Stimulated activated CD4-positive, alpha-beta T cell treated with anti-CD3 and anti-CD28 coated beads, Interleukin-2, amount 100 ng/mL, for 24 hours (primary cell): Measurements from ENCODE around the gene OCA2.

Experiments used
- DNase-seq, 2 donors: peaks; one replicate each; pipeline ENCODE4 v3.0.0-alpha.2; 2020

The OCA2 gene

DNA sequence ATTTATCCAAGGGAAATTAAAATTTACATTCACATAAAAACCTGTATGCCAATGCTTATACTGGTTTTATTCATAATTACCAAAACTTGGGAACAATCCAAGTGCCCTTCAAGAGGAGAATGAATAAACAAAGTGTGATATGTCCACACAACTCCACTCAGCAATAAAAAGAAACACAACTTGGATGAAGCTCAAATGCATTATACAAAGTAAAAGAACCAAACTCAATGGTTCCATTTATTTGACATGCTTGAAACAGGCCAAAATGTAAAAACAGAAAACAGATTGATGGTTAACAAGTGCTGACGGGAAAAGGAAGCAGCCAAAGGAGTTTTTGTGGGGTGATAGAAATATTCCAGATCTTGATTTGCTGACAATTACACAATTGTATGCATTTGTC is 23.5 kb downstream of the OCA2 start:
- no peak for DNase-seq

DNA sequence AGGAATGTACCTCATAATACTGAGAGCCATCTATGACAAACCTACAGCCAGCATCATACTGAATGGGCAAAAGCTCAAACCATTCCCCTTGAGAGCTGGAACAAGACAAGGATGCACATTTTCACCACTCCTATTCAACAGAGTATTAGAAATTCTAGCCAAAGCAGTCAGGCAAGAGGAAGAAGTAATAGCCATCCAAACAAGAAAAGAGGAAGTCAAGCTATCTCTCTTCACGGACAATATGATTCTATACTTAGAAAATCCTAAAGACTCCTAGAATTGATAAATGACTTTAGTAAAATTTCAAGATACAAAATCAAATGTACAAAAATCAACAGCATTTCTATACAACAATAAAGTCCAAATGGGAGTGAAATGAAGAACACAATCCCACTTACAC is 30.2 kb downstream of the OCA2 start:
- no peak for DNase-seq

DNA sequence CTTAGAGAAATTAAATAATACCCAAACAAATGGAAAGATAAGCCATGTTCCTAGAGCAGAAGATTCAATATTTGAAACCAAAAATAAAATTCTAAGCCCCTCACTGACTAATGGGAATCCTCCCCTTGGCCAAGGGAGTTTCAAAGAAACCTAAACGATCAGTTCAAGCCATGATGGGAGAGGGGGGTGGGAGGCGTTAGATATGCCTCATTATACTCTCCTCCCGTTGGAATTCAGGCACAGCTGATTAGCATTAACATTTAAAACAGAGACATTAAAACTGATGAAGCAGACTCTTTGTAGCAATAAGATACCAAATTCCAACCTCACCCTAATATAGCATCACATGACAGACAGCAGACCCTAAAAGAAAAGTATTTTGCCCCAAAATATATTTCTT is 32.9 kb downstream of the OCA2 start:
- no peak for DNase-seq

DNA sequence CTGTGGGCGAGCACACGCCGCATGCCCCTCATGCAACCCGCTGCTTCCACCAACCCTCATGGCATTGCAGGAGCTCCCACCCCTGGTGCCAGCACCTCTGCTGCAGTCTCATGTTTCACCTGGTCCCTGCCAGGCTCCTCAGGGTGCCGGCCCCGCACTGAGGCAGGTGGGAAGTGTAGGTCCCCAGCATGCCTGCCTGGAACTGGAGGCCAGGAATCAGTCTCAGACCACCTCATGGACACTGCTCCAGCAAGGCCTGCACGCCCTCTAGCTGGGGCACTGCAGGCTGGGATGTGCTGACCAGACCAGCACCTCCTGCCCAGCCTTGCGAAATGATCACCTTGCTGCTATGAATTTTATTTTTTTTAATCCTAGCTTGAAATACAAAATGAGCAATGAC is 39.1 kb downstream of the OCA2 start:
- no peak for DNase-seq

DNA sequence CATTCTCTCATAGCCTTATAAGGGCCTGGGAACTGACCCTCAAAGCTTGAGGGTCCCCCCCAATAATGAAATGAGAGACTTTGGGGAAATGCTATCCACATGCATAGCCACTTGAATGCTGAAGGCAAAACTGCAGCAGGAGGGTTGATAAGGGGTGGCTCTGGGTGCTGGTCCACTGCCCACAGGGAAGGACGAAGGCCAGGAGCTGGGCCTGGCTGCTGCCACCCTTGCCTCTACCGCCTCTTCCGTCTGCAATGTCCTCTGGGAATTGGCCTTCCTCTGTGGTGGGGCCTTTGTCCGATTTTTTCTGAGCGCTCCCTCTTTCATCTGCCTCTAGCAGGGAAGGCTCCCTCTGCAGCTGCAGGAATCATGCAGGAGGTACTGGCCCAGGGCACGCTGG is 41.0 kb downstream of the OCA2 start:
- DNase-seq: no peak

DNA sequence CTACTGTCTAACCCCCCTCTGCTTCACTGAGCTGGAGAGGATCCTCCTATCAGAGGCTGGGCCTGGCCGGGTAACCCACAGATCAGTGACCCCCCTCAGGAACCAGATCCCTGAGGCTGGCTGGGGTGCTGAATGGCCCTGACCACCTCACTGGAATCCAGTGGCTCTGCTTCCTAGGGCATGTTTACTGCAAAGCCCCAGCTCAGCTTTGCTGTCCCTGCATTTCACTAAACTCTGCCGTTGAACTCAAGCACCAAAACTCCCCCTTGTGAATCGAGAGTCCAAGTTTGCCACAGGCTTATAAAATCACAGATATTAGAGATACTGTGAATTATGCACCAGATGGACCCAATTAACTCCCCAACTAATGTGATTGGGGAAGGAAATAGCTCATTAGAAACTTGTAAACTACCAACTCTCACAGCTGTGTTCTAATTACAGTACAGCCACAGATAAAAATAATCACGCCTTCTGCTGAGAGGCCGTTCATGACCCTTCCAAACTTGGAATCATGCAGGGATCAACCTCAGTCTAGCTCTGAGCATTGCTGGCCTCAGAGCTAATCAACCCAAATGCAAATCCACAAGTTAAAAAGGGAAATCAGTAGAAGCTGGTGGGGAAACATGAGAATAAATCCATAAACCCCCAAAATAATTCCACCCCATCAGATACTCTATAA is 47.0 kb downstream of the OCA2 start:
- DNase-seq: no peak

DNA sequence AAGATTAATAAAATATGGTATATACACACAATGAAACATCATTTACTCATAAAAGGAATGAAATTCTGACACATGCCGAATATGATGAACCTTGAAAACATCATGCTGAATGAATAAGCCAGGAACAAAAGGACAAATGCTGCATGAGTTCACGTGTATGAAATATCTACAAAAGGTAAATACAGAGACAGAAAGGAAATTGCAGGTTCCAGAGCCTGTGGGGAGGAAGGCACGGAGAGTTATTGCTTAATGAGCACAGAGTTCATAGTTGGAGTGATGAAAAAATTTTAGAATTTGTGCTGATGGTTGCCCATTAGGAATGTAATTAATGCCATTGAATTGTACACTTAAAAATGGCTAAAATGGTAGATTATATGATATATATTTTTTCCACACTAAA is 49.5 kb downstream of the OCA2 start:
- DNase-seq: no peak

DNA sequence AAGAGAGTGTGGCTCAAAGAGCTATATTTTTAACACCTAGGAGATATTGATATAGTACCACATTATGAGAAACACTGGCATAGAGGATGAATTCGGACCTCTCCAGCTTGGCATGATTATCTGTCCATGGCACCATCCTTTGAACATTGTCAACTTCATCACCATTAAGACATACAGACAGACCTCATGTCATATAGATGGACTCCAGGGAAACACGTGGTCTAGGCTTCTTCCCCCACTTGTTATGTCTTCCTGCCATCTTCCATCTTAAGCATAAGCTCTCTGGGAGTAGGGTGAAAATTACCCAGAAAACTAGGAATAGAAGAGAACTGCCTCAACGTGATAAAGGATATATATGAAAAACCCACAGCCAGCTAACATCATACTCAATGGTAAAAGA is 51.8 kb downstream of the OCA2 start:
- no peak for DNase-seq

DNA sequence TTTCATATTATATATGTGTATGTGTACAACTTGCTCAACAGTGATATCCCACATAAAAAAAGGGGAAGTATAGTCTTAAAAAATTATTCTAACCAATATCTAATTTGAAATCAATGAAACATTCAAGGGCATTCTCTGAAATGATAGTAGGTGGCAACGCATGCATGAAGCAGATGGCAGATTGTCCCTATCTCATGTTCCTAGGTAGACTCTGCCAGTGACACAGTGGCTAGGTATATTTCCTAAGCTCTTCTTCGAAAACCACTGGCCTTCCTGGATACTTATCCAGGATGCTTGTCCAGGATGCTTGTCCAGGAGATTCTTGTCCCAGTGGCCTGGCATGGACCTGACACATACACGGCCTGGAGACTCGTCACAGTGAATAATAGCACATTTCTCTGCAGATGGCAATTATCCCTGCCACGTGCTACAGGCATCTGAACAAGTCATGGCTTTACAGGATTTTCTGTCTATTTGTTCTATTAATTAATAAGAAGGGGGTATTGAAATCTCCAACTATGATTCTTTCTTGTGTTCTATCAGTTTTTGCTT is 54.9 kb downstream of the OCA2 start:
- DNase-seq: no peak

GRCh38 chr15:28043691-28044091 is 55.4 kb downstream of the OCA2 start:
- DNase-seq: no peak

GRCh38 chr15:28037969-28038590 is 61.0 kb downstream of the OCA2 start:
- DNase-seq: no peak

DNA sequence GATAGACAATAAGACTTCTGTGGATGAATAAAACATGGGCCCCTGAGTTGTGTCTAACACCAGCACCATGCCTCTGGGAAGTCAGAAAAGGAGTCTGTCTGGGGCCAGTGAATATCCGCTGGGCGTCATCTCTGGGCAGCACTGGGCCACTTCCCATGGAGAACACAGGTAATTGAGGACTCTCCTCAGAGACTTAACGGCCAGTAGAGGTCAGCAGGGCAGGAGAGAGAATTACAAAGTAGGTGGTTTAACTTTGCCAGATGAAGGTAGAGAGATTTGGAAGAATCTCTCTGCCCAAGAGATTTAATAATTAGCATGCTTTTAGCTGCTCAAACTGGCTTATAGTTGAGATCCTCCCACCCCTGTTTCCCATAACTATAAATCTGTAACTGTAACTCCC is 65.7 kb downstream of the OCA2 start:
- no peak for DNase-seq

DNA sequence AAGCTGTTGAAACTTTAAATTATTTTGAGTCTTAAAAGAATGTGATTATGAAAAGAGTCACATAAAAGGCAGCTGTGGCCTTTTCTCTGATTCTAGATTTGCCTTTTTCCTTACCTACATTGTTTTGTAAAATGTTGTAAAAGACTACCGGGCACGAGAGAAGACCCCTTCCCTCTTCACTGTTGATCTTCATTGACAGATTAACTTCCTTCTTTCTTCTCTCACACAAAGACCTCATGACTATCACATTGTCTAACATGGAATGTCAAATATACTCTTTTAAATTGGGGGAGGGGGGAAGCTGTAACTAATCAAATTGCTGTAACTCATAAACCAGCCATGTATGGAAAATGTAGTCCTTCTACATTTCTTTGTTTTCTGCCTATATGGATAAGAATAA is 68.3 kb downstream of the OCA2 start:
- no peak for DNase-seq

- no peak for DNase-seq
These were observed 71.4 kb downstream of the OCA2 start for GRCh38 chr15:28027714-28028076.

- no peak for DNase-seq
These were observed 72.1 kb downstream of the OCA2 start for GRCh38 chr15:28026764-28027713.

- no peak for DNase-seq
These were observed 72.9 kb downstream of the OCA2 start for GRCh38 chr15:28026221-28026620.

- DNase-seq: no peak
These were observed 73.7 kb downstream of the OCA2 start for GRCh38 chr15:28025413-28025812.

- DNase-seq: no peak
These were observed 74.2 kb downstream of the OCA2 start for GRCh38 chr15:28024889-28025250.

GRCh38 chr15:28023933-28024888 is 74.9 kb downstream of the OCA2 start:
- DNase-seq: no peak

DNA sequence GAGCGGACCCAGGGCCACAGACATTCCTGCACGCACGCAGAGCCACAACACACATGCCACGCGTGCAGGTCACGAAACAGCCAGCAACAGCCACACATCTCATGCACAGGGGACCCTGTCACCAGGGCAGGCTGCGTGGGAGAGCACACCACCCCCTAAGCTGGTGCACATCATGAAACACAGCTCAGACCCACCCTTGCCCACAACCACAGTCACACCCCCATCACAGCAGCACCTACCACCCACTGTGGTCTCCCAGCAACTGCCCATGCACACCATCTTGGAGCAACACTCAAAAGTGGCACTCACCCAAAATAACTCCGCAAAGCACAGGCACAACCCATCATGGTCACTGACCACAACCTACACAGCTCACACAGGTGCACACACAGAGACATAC is 75.7 kb downstream of the OCA2 start:
- no peak for DNase-seq

DNA sequence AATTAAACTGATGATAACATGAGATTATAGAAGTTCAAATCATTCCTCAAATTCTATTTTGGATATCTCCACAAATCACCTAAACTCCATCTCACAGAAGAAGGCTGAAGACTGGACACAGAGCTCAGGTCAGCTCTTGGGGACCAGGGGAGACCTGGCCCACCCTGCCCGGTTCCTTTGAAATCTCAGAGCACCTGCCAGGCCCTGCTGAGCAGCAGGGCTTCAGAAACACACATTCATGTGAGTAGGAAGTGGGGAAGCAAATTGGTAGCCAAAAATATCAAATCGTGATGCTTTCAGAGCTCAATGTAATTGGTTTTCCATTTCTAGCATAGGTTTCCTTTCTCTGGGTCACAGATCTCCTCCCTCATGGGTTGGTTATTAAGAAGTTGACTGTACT is 76.2 kb downstream of the OCA2 start:
- DNase-seq: no peak

GRCh38 chr15:28022181-28022580 is 76.9 kb downstream of the OCA2 start:
- DNase-seq: no peak
